Ishikawa (cell line): ENCODE data around the gene TM4SF1.

ENCODE experiments used
- EP300 ChIP-seq: IDR thresholded peaks from 2 replicates; pipeline ENCODE4 v1.6.1; 2012; ENCODE audit warnings: borderline replicate concordance
- FOXM1 ChIP-seq: IDR thresholded peaks from 2 replicates; pipeline ENCODE4 v1.6.1; 2012; ENCODE audit warnings: low read depth, borderline replicate concordance
- MAX ChIP-seq: IDR thresholded peaks from 2 replicates; pipeline ENCODE4 v1.6.1; 2012
- NFIC ChIP-seq: IDR thresholded peaks from 2 replicates; pipeline ENCODE4 v1.6.1; 2012
- RAD21 ChIP-seq: IDR thresholded peaks from 2 replicates; pipeline ENCODE4 v1.6.1; 2012; ENCODE audit warnings: low read depth
- REST ChIP-seq: IDR thresholded peaks from 2 replicates; pipeline ENCODE4 v1.6.1; 2012; ENCODE audit warnings: low read depth, mild to moderate bottlenecking
- TCF12 ChIP-seq: IDR thresholded peaks from 2 replicates; pipeline ENCODE4 v1.6.1; 2012; ENCODE audit warnings: low read depth
- USF1 ChIP-seq: IDR thresholded peaks from 2 replicates; pipeline ENCODE4 v1.6.1; 2012
- ZBTB7A ChIP-seq: IDR thresholded peaks from 2 replicates; pipeline ENCODE4 v1.6.1; 2012; ENCODE audit warnings: low read depth

GRCh38 chr3:149321136-149321535 lies 56.3 kb downstream of the TM4SF1 start:
- TF ChIP-seq EP300 = no peak
- TF ChIP-seq FOXM1 = no peak
- no peak for TF ChIP-seq USF1
- no peak for TF ChIP-seq NFIC
- no peak for TF ChIP-seq ZBTB7A
- TF ChIP-seq RAD21 = no peak
- TF ChIP-seq MAX = no peak
- TF ChIP-seq REST = no peak
- no peak for TF ChIP-seq TCF12
